HepG2 (cell line): ENCODE measurements around the gene ESR2. TPM values are rescaled to one million over a fixed set of nuclear protein-coding genes. Genes with fewer than 3 reads are reported as not detected.

Experiments used
- ATAC-seq: fragments of 200-7000 bp; cut with Tn5 transposase; 3 replicates; pipeline ENCODE4 v1.9.1; 2020; ENCODE audit warnings: mild to moderate bottlenecking, moderate library complexity
- BruUV-seq: library from RNA; stranded (reverse); fragments of 400-500 nt; replicated peaks from 2 replicates; lab custom pipeline; 2021; lab: Mats Ljungman, UMichigan
- CTCF ChIA-PET: fragments of 300-600 bp; formaldehyde crosslinking; extraction: SDS; loops from one replicate; lab custom pipeline; 2021; ENCODE audit warnings: low total read pairs, inconsistent platforms, low intra/inter-chr PET ratio; lab: Yijun Ruan, JAX
- POLR2A ChIA-PET: fragments of 350-600 bp; sonication (Branson Sonifier 250); formaldehyde crosslinking; loops from one replicate; lab custom pipeline; 2020; ENCODE audit warnings: antibody characterized with exemption, inconsistent platforms; lab: Yijun Ruan, JAX
- DNase-seq: peaks from one replicate; pipeline ENCODE4 v3.0.0-alpha.2; 2015; ENCODE audit warnings: low spot score
- FAIRE-seq: peaks from 3 replicates; lab custom pipeline; 2011; peaks lifted over from hg19 to GRCh38; lab: Jason Lieb, UNC
- H2AFZ ChIP-seq: one replicate; pipeline ENCODE4 v1.6.1; 2011; ENCODE audit warnings: low read length, inconsistent platforms
- H3K27ac ChIP-seq: fragments of 300-600 bp; 3 replicates; pipeline ENCODE4 v1.8.0; 2011; ENCODE audit warnings: mixed run types, mild to moderate bottlenecking, mixed read lengths, low read length, inconsistent platforms; ENCODE audit not compliant: insufficient read depth; ENCODE audit errors: extremely low read length
- H3K27me3 ChIP-seq, 2 experiments: fragments of 200-600 bp in 1 of 2; 2 replicates in 1 of 2; 3 replicates in 1 of 2; pipeline versions ENCODE4 v1.6.0 to v1.8.0; 2011; ENCODE audit warnings: low read length in 2 of 2, mild to moderate bottlenecking in 2 of 2, moderate library complexity in 2 of 2, inconsistent platforms in 1 of 2; ENCODE audit not compliant: insufficient read depth in 2 of 2, control insufficient read depth in 1 of 2
- H3K36me3 ChIP-seq, 2 experiments: fragments of 200-600 bp in 1 of 2; replicated peaks in 1 of 2; 2 replicates in 1 of 2; 3 replicates in 1 of 2; pipeline versions ENCODE4 v1.5.1 to v1.8.0; 2011; ENCODE audit warnings: low read length in 2 of 2, inconsistent platforms in 1 of 2; ENCODE audit not compliant: insufficient read depth in 2 of 2, control insufficient read depth in 1 of 2
- H3K4me1 ChIP-seq: 2 replicates; pipeline ENCODE4 v1.5.1; 2012; ENCODE audit warnings: low read length, inconsistent platforms; ENCODE audit not compliant: insufficient read depth
- H3K4me2 ChIP-seq: 2 replicates; pipeline ENCODE4 v1.6.0; 2011; ENCODE audit warnings: low read depth, low read length, inconsistent platforms
- H3K4me3 ChIP-seq, 3 experiments: fragments of 200-600 bp in 1 of 3; sonication (generic), shearing (Covaris generic) in 1 of 3; replicated peaks in 1 of 3; 2 replicates each; pipeline ENCODE4 v1.5.1; 2011 to 2016; ENCODE audit warnings: low read length in 3 of 3, inconsistent platforms in 2 of 3, low read depth in 2 of 3, mild to moderate bottlenecking in 2 of 3, control low read depth in 1 of 3, mixed read lengths in 1 of 3; ENCODE audit not compliant: insufficient read depth in 1 of 3
- H3K79me2 ChIP-seq: one replicate; pipeline ENCODE4 v1.6.1; 2011; ENCODE audit warnings: low read length, inconsistent platforms; ENCODE audit not compliant: insufficient read depth
- H3K9ac ChIP-seq: 2 replicates; pipeline ENCODE4 v1.6.0; 2011; ENCODE audit warnings: mild to moderate bottlenecking, low read depth, low read length, inconsistent platforms; ENCODE audit not compliant: insufficient read depth
- H3K9me3 ChIP-seq: 2 replicates; pipeline ENCODE4 v1.5.1; 2012; ENCODE audit warnings: mild to moderate bottlenecking, low read length
- H4K20me1 ChIP-seq: 2 replicates; pipeline ENCODE4 v1.6.0; 2011; ENCODE audit warnings: inconsistent platforms, mild to moderate bottlenecking, low read length, moderate library complexity; ENCODE audit not compliant: insufficient read depth
- CHCHD3 ChIP-seq: sonication (generic); formaldehyde crosslinking; IDR thresholded peaks from 2 replicates; pipeline ENCODE4 v1.8.0; 2022; ENCODE audit warnings: mild to moderate bottlenecking, missing genetic modification reagents, moderate library complexity
- GMEB2 ChIP-seq: IDR thresholded peaks from 2 replicates; pipeline ENCODE4 v1.6.1; 2016; ENCODE audit warnings: missing biosample characterization, missing genetic modification reagents, low read depth
- HOXA9 ChIP-seq: sonication (generic); formaldehyde crosslinking; IDR thresholded peaks from 2 replicates; pipeline ENCODE4 v1.8.1; 2022; ENCODE audit warnings: missing genetic modification reagents, mild to moderate bottlenecking, moderate library complexity, borderline replicate concordance
- KLF16 ChIP-seq, 2 experiments: sonication (generic) in 1 of 2; formaldehyde crosslinking in 1 of 2; IDR thresholded peaks; 2 replicates each; pipeline versions ENCODE4 v1.6.1 to v1.8.0; 2016 to 2023; ENCODE audit warnings: missing genetic modification reagents in 2 of 2, missing compliant biosample characterization in 1 of 2
- MED1 ChIP-seq: sonication (generic); formaldehyde crosslinking; IDR thresholded peaks from 2 replicates; pipeline ENCODE4 v1.4.0; 2020; ENCODE audit warnings: missing genetic modification reagents
- MLX ChIP-seq: IDR thresholded peaks from 2 replicates; pipeline ENCODE4 v1.6.1; 2016
- NFAT5 ChIP-seq: sonication (generic); formaldehyde crosslinking; IDR thresholded peaks from 2 replicates; pipeline ENCODE4 v1.4.0; 2020; ENCODE audit warnings: missing genetic modification reagents
- POLR2A ChIP-seq, 2 experiments: IDR thresholded peaks; 2 replicates each; pipeline ENCODE4 v1.6.1; 2011; ENCODE audit warnings: low read depth in 2 of 2, low read length in 2 of 2, mild to moderate bottlenecking in 1 of 2, moderate library complexity in 1 of 2; ENCODE audit not compliant: insufficient read depth in 1 of 2
- RBM39 ChIP-seq: fragments of 200-400 bp; formaldehyde crosslinking; IDR thresholded peaks from one replicate; pipeline ENCODE4 v1.6.1; 2018; ENCODE audit warnings: antibody characterized with exemption, mild to moderate bottlenecking, low read depth, low read length; ENCODE audit not compliant: poor library complexity, severe bottlenecking
- SPEN ChIP-seq: sonication (generic); formaldehyde crosslinking; IDR thresholded peaks from 2 replicates; pipeline ENCODE4 v1.5.1; 2020; ENCODE audit warnings: low read depth, mild to moderate bottlenecking, missing genetic modification reagents
- SRSF4 ChIP-seq: fragments of 200-400 bp; formaldehyde crosslinking; IDR thresholded peaks from one replicate; pipeline ENCODE4 v1.6.1; 2018; ENCODE audit warnings: mild to moderate bottlenecking, low read depth, low read length, moderate library complexity; ENCODE audit not compliant: poor library complexity, severe bottlenecking
- TCF7 ChIP-seq: sonication (generic); IDR thresholded peaks from 2 replicates; pipeline ENCODE4 v1.6.1; 2016; ENCODE audit warnings: antibody characterized with exemption, low read depth
- WIZ ChIP-seq: sonication (generic); formaldehyde crosslinking; IDR thresholded peaks from 2 replicates; pipeline ENCODE4 v1.5.1; 2020; ENCODE audit warnings: mild to moderate bottlenecking, missing genetic modification reagents
- ZFYVE20 ChIP-seq: sonication (generic); formaldehyde crosslinking; IDR thresholded peaks from 2 replicates; pipeline ENCODE4 v1.8.0; 2023; ENCODE audit warnings: low read depth, mild to moderate bottlenecking, moderate library complexity, missing genetic modification reagents, borderline replicate concordance
- ZNF10 ChIP-seq: sonication (generic); formaldehyde crosslinking; IDR thresholded peaks from 2 replicates; pipeline ENCODE4 v1.4.0; 2020; ENCODE audit warnings: mild to moderate bottlenecking, low read depth, missing genetic modification reagents, borderline replicate concordance
- ZNF136 ChIP-seq: sonication (generic); formaldehyde crosslinking; IDR thresholded peaks from 2 replicates; pipeline ENCODE4 v1.8.1; 2022; ENCODE audit warnings: low read depth, mild to moderate bottlenecking, moderate library complexity, missing genetic modification reagents
- ZNF44 ChIP-seq: sonication (generic); formaldehyde crosslinking; IDR thresholded peaks from 2 replicates; pipeline ENCODE4 v1.5.1; 2020; ENCODE audit warnings: mild to moderate bottlenecking, missing genetic modification reagents
- ZNF83 ChIP-seq: sonication (generic); formaldehyde crosslinking; IDR thresholded peaks from 2 replicates; pipeline ENCODE4 v1.4.0; 2020; ENCODE audit warnings: missing genetic modification reagents, mild to moderate bottlenecking, borderline replicate concordance
- WGBS: methylation state at CpG from one replicate; pipeline ENCODE4 v1.1.6; 2017; ENCODE audit warnings: low lambda C conversion rate; 5-methylcytosine and 5-hydroxymethylcytosine counted together
- in situ Hi-C: cut with HindIII; loops from 2 replicates; pipeline ENCODE4 v1.10.0; 2017; ENCODE audit warnings: low pct_unique_long_range_greater_than_20kb; ENCODE audit not compliant: extremely low pct_ligation_motif_present
- intact Hi-C: fragments of 100-400 bp; cut with micrococcal nuclease; formaldehyde crosslinking; loops from one replicate; pipeline ENCODE4 v1.10.0; 2022; ENCODE audit not compliant: unreplicated experiment
- polyA plus RNA-seq, 8 experiments: library from polyadenylated mRNA; depleted of rRNA in 3 of 8; stranded (reverse) in 7 of 8; unstranded in 1 of 8; fragments of >200 nt; fragmentation: Illumina TruSeq in 4 of 8; extraction: Trizol in 4 of 8; gene quantifications; 2 replicates each; pipeline versions ENCODE4 v1.2.1 to v1.2.3, GENCODE V29; 2011 to 2016; ENCODE audit warnings: low read depth in 4 of 8, missing spikeins in 1 of 8, mixed read lengths in 1 of 8; ENCODE audit not compliant: insufficient read depth in 1 of 8
- total RNA-seq, 5 experiments: library from RNA; depleted of rRNA; stranded (reverse); fragments of >200 nt; fragmentation: Illumina TruSeq; extraction: Trizol; gene quantifications; 2 replicates each; pipeline ENCODE4 v1.2.3, GENCODE V29; 2016; ENCODE audit warnings: low read depth in 1 of 5

Gene ESR2
- total and polyA plus RNA-seq, 2 of the 13 experiments (the other 11 are each of a cell fraction or from before 2014, with no cell fraction given) = 0.01 to 0.04 TPM

DNA sequence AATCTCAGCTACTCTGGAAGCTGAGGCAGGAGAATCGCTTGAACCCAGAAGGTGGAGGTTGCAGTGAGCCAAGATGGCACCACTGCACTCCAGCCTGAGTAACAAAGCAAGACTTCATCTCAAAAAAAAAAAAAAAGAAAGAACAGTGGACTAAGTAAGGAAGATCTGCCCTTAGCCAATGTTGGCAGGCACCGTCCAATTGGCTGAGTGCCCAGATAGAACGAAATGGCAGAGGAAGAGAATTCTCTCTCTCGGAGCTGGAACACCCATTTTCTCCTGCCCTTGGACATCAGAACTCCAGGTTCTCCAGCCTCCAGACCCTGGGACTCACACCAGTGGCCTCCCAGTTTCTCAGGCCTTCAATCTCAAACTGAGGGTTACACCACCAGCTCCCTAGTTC, 49.9 kb downstream of the ESR2 start (continued):
- TF ChIP-seq RBM39 (no peak), ZNF44 (CRISPR knock-in tag) (no peak)

DNA sequence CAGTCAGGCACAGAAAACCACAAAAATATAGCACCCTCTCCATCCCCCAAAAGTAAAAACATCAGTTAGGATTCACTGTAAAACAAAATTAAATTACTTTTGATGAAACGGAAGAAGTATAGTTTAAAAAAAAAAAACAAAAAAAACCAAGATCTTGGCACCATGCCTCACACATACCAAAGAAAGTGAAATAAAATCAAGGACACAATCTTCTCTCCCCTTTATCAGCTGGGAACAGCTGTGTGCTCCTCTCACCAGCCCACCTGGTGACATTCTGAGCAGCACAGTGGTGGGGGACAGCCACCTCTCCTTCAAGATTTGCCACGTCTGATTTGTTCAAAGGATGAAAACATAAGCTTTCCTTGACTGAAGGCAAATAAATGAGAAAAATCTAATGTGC, 55.5 kb downstream of the ESR2 start:
- H3K9me3 ChIP-seq = no peaks in the 10 kb centered on the region
- H3K79me2 ChIP-seq = no peaks in the 10 kb centered on the region
- no peaks in the 10 kb centered on the region for H3K36me3 ChIP-seq
- ATAC-seq (no peak), FAIRE-seq (no peak), DNase-seq (no peak)
- no peak overlapping the region for H3K9ac ChIP-seq
- BruUV-seq = no TSS peak
- H3K27me3 ChIP-seq = no peaks in the 10 kb centered on the region; a peak in 2 of 5 replicates
- H2AFZ ChIP-seq = no peak overlapping the region
- no peak overlapping the region for H3K4me2 ChIP-seq
- no peak overlapping the region for H3K4me3 ChIP-seq
- 2% methylated on average over 2 of the region's 2 CpGs for WGBS
- CTCF ChIA-PET = no interaction called here
- H3K27ac ChIP-seq = no peak overlapping the region
- in situ Hi-C loops = no loop called here
- intact Hi-C loops = no loop called here
- H4K20me1 ChIP-seq = no peaks in the 10 kb centered on the region
- H3K4me1 ChIP-seq = no peaks in the 10 kb centered on the region
- POLR2A ChIA-PET = no interaction called here
- TF ChIP-seq TCF7 (no peak), POLR2A (IDR thresholded peaks at IDR 0.05; ENCODE audit: insufficient read depth in 1 of 2, low read depth in 2 of 2, low read length in 2 of 2) (no peak), SRSF4 (no peak), ZFYVE20 (CRISPR knock-in tag) (no peak), ZNF10 (no peak), ZNF136 (CRISPR knock-in tag) (no peak), WIZ (CRISPR knock-in tag) (no peak), CHCHD3 (no peak), MLX (no peak), KLF16 (CRISPR knock-in tag; IDR thresholded peaks at IDR 0.05) (no peak), NFAT5 (no peak), GMEB2 (CRISPR knock-in tag) (no peak), HOXA9 (no peak), MED1 (CRISPR knock-in tag) (no peak), SPEN (CRISPR knock-in tag) (no peak), ZNF83 (CRISPR knock-in tag) (no peak)
